ENCODE measurements around the gene MAOB.

Gene MAOB

GRCh38 chrX:43804021-43804420, 78.2 kb downstream of the MAOB start:
- H3K27ac ChIP-seq (ENCODE audit: extremely low read depth, low read depth, low read length) = no peak overlapping the region
- POLR2A ChIA-PET = no interaction called here
- no peaks in the 10 kb centered on the region for H3K9me3 ChIP-seq (ENCODE audit: control insufficient read depth, insufficient read depth, low read depth, low read length)
- H3K4me1 ChIP-seq (ENCODE audit: control insufficient read depth, insufficient read depth, low read length) = no peaks in the 10 kb centered on the region
- H3K36me3 ChIP-seq (ENCODE audit: control insufficient read depth in 2 of 2, insufficient read depth in 1 of 2, low read length in 2 of 2) = no peaks in the 10 kb centered on the region
- no peak overlapping the region for H3K4me3 ChIP-seq (ENCODE audit: low read depth, low read length)
- CTCF ChIA-PET = no interaction called here
- no peak for TF ChIP-seq ZNF473 (tag by site-specific recombination; IDR thresholded peaks at IDR 0.05)
- no peak for TF ChIP-seq ZBTB1 (tag by site-specific recombination; IDR thresholded peaks at IDR 0.05)

- no peak overlapping the region for H3K4me3 ChIP-seq (ENCODE audit: low read depth, low read length)
- H3K36me3 ChIP-seq (ENCODE audit: control insufficient read depth in 2 of 2, insufficient read depth in 1 of 2, low read length in 2 of 2) = no peaks in the 10 kb centered on the region
- H3K9me3 ChIP-seq (ENCODE audit: control insufficient read depth, insufficient read depth, low read depth, low read length) = no peaks in the 10 kb centered on the region
- TF ChIP-seq ZNF2 (tag by site-specific recombination; IDR thresholded peaks at IDR 0.05) = no peak
- TF ChIP-seq HOXC10 (CRISPR knock-in tag; IDR thresholded peaks at IDR 0.05) = no peak
- no peak for TF ChIP-seq ZNF140 (tag by site-specific recombination; IDR thresholded peaks at IDR 0.05)
- no peak for TF ChIP-seq ZNF639 (tag by site-specific recombination; IDR thresholded peaks at IDR 0.05)
- TF ChIP-seq ZNF629 (tag by site-specific recombination; IDR thresholded peaks at IDR 0.05) = no peak
- no peak for TF ChIP-seq ZBTB8A (tag by site-specific recombination; IDR thresholded peaks at IDR 0.05)
- no peak for TF ChIP-seq ZNF558 (tag by site-specific recombination; IDR thresholded peaks at IDR 0.05)
- no peak for TF ChIP-seq KLF1 (tag by site-specific recombination; IDR thresholded peaks at IDR 0.05)
- TF ChIP-seq ZNF701 (tag by site-specific recombination; IDR thresholded peaks at IDR 0.05) = no peak
- TF ChIP-seq ZNF544 (tag by site-specific recombination; IDR thresholded peaks at IDR 0.05) = no peak
- ChIA-PET CTCF (interaction anchor here (0.6 to 1.9 kb wide), 2 partner anchors 28 to 88 kb away, joined by 3 to 5 read pairs; no protein-coding TSS in a partner anchor), POLR2A (no interaction called here)
- no peak overlapping the region for H3K27ac ChIP-seq (ENCODE audit: extremely low read depth, low read depth, low read length)
- no peaks in the 10 kb centered on the region for H3K4me1 ChIP-seq (ENCODE audit: control insufficient read depth, insufficient read depth, low read length)
Observed at GRCh38 chrX:43785930-43786591, 96.2 kb downstream of the MAOB start.

GRCh38 chrX:43758044-43758443, 124.2 kb downstream of the MAOB start:
- H3K36me3 ChIP-seq (ENCODE audit: control insufficient read depth in 2 of 2, insufficient read depth in 1 of 2, low read length in 2 of 2) = no peaks in the 10 kb centered on the region
- no peak for TF ChIP-seq ZNF777 (tag by site-specific recombination; IDR thresholded peaks at IDR 0.05; ENCODE audit: borderline replicate concordance)
- no peak overlapping the region for H3K4me3 ChIP-seq (ENCODE audit: low read depth, low read length)
- ChIA-PET POLR2A (no interaction called here), CTCF (no interaction called here)
- no peak overlapping the region for H3K27ac ChIP-seq (ENCODE audit: extremely low read depth, low read depth, low read length)
- H3K9me3 ChIP-seq (ENCODE audit: control insufficient read depth, insufficient read depth, low read depth, low read length) = no peaks in the 10 kb centered on the region
- no peaks in the 10 kb centered on the region for H3K4me1 ChIP-seq (ENCODE audit: control insufficient read depth, insufficient read depth, low read length)

- CTCF ChIA-PET = interaction anchor here (0.6 kb wide), 1 partner anchor 118 kb away, joined by 3 read pairs; no protein-coding TSS in a partner anchor
- Histone ChIP-seq H3K36me3 (ENCODE audit: control insufficient read depth in 2 of 2, insufficient read depth in 1 of 2, low read length in 2 of 2) (no peaks in the 10 kb centered on the region), H3K4me1 (ENCODE audit: control insufficient read depth, insufficient read depth, low read length) (no peaks in the 10 kb centered on the region), H3K4me3 (ENCODE audit: low read depth, low read length) (no peak overlapping the region), H3K27ac (ENCODE audit: extremely low read depth, low read depth, low read length) (no peak overlapping the region), H3K9me3 (ENCODE audit: control insufficient read depth, insufficient read depth, low read depth, low read length) (no peaks in the 10 kb centered on the region)
- TF ChIP-seq ZNF148 (tag by site-specific recombination; IDR thresholded peaks at IDR 0.05; ENCODE audit: borderline replicate concordance) = no peak
- POLR2A ChIA-PET = no interaction called here
Observed at GRCh38 chrX:43756076-43756475, 126.2 kb downstream of the MAOB start.
